Cardiac fibroblast (primary cell): Measurements from ENCODE around the gene ADA.
"Not testable (repeated sequence)": the region's sequence is repeated elsewhere in the genome, so short reads cannot be mapped to it uniquely, and the experiment has no call there.

ENCODE experiments used
- DNase-seq, 2 donors: peaks; one replicate each; pipeline versions ENCODE4 v3.0.0 to v3.0.0-alpha.2; 2010; ENCODE audit warnings: low read depth in 2 of 2
- H3K4me3 ChIP-seq, 2 donors: replicated peaks in 1 of 2; 1 replicate in 1 of 2; 2 replicates in 1 of 2; pipeline ENCODE4 v1.5.1; 2011; ENCODE audit warnings: low read depth in 2 of 2, low read length in 2 of 2, mild to moderate bottlenecking in 2 of 2, moderate library complexity in 1 of 2
- CTCF ChIP-seq: IDR thresholded peaks from one replicate; pipeline ENCODE4 v1.5.1; 2011; ENCODE audit warnings: low read depth, mild to moderate bottlenecking, low read length, inconsistent platforms

ADA gene

DNA sequence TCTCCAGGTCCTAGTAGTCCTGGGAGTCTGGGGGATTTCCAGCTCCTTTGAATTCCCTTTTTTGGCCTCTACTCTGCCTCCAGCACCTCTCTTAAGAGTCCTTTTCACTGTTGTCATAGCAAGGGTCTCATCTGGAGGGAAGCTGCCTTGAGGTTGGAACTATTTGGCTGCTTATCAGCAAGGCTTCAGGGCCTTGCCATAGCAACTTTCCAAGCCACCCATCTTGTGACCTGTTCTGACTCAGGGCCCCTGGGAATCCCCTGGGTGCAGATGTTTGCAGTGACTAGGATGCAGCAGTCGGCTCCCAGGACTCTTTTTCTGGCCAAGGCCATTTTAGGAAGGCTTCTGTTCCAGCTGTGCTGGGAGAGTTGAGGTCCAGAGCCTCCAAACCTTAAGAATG, 56.8 kb downstream of the ADA start:
- no peak for TF ChIP-seq CTCF
- no peak overlapping the region for H3K4me3 ChIP-seq
- peak; percentile 55 to 88 for DNase-seq

DNA sequence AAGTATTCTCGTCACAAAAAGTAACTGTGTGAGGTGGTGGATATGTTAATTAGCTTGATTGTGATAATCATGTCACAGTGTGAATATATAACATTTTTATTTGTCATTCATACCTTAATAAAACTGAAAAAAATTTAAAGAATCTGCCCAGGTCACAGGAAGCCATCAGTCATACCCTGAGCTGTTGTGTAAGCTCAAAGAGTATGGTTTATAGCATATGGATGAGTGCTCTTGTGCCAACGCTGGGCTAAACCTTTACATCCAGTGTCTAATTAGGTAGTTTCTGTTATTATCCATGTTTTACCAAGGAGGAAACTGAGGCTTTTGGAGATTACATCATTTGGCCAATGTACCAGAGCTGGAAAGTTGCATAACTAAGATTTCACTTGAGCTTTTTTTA, 57.7 kb downstream of the ADA start:
- no peak for DNase-seq

GRCh38 chr20:44592366-44592765, 59.1 kb downstream of the ADA start:
- DNase-seq: no peak
- H3K4me3 ChIP-seq: no peak overlapping the region
- no peak for TF ChIP-seq CTCF

More for the DNA sequence above, 57.7 kb downstream of the ADA start:
- H3K4me3 ChIP-seq: no peak overlapping the region
- TF ChIP-seq CTCF: no peak

DNA sequence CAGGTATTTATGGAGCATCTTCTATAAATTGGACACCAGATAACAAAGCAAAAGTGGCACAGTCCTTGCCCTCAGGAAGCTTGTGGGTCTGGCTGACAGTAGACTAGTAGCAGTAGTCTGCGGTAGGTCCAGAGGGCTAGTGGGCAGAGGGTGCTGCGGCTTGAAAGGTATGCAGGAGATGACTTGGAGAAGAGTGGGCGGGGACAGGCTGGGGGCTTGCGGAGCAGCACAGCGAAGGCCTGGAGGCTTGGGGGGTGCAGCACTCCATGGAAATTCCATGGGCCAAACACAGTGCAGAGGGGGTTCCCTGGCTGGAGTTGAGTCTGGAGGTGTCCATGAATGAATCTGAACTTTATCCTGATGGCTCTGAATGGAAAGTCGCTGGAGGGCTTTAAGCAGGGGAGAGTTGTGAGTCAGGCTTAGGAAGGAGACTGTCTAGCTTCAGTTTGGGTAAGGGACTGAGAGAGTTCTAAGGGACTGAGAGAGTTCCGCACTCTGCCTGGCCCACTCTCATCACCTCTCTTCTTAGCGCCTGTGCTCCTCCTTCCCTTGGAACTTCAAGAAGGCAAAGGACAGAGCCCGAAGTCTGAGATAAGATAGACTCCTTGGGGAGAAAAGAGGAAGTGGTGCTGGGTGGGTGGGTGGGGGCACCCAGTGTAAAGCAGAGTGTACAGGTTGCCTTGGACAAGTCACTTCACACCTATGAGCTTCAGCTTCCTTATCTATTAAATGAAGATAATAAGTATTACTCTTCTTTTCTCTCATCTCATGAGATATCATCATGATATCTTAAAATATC, 60.3 kb downstream of the ADA start:
- no peak for DNase-seq

DNA sequence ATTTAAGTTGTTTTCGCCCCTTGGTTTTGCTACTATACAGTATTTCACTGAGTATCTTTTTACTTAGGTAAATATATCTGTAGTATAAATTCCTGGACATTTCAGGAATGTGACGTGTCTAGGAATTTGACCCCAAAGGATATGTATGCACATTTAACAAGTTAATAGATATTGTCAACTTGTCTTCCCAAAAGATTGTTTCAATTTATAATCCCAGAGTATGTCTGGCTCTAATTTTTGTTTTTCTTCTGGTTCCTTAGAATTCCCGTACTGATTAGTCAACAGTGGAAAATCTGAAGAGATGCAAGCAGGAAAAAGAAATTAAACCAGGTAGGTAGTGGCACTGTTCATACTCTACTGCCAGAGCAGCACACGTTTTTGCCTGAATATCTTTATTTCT, 62.0 kb downstream of the ADA start:
- no peak for TF ChIP-seq CTCF
- DNase-seq: no peak
- H3K4me3 ChIP-seq: no peak overlapping the region

More for the DNA sequence above, 60.3 kb downstream of the ADA start:
- no peak overlapping the region for H3K4me3 ChIP-seq
- TF ChIP-seq CTCF: no peak

DNA sequence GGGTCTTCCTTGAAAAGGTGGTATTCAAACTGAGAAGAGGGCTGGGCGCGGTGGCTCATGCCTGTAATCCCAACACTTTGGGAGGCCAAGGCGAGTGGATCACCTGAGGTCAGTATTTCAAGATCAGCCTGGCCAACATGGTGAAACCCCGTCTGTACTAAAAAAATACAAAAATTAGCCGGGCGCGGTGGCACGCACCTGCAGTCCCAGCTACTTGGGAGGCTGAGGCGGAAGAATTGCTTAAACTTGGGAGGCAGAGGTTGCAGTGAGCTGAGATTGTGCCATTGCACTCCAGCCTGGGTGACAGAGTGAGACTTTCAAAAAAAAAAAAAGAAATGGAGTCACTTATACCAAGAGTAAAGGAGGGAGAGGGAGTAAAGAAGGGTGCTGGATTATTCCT, 63.2 kb downstream of the ADA start:
- DNase-seq: not testable (repeated sequence)

DNA sequence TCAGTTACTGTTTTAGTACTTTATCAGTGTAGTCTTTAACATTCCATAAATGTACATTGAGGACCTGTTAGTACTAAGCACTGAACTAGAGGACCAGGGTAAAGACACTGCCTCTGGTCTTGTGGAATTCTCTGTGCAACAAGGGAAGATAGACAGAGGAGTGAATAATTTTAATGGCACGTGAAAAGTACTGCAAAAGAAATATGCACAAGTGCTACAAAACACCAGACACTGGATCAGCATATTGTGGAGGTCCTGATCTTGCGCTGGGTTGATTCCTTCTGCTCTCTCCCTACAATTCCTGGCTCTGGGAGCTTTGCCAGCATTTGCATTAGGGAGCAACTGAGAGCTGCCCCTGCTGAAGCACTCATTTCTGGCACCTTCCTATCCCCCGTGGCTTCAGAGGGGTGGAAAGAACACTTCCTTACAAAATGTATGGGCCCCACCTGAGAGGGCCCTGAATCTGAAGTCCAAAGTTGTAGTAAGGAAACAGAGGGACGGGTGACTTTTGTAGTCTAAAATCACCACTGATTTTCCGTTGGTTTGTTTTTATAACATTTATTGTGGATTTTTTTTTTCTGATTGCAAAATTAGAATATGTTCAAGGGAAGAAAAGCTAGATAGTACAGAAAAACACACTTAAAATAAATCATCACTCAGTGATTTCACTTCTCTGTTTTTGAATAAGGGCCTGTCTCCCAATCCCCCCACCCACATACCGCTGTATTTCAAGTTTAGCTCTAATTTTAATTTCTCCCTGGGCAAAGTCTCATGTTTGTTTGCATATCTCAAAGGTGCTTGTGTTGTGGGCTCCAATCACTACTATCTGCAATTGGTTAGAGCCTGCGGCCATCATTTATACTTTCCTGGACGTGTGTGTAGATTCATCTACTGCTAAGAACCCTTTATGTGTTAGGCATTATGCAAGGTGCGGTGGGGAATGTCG, 64.2 kb downstream of the ADA start:
- no peak overlapping the region for H3K4me3 ChIP-seq
- TF ChIP-seq CTCF: no peak
- DNase-seq: no peak

More for the DNA sequence above, 63.2 kb downstream of the ADA start:
- H3K4me3 ChIP-seq: not testable (repeated sequence)
